AG09319 (cell line): ENCODE results near the gene MSRB3.

Experiments used
- DNase-seq: peaks from one replicate; pipeline ENCODE4 v3.0.0-alpha.2; 2010; ENCODE audit warnings: low read depth; ENCODE audit errors: extremely low read depth
- CTCF ChIP-seq: IDR thresholded peaks from 2 replicates; pipeline ENCODE4 v1.5.1; 2011; ENCODE audit warnings: low read depth, mild to moderate bottlenecking, inconsistent platforms, low read length, moderate library complexity

Gene MSRB3

GRCh38 chr12:65391711-65392110 lies 113.2 kb downstream of the MSRB3 start:
- TF ChIP-seq CTCF, result no peak
- DNase-seq, result no peak

- TF ChIP-seq CTCF, result no peak
- no peak for DNase-seq
These were observed 114.0 kb downstream of the MSRB3 start for GRCh38 chr12:65392491-65392890.

GRCh38 chr12:65403188-65403587 lies 124.7 kb downstream of the MSRB3 start:
- DNase-seq, result no peak
- TF ChIP-seq CTCF, result no peak

GRCh38 chr12:65407388-65408149 lies 129.1 kb downstream of the MSRB3 start:
- DNase-seq, result no peak
- no peak for TF ChIP-seq CTCF

GRCh38 chr12:65408441-65408840 lies 130.0 kb downstream of the MSRB3 start:
- no peak for TF ChIP-seq CTCF
- no peak for DNase-seq

- no peak for TF ChIP-seq CTCF
- DNase-seq, result no peak
These were observed 131.2 kb downstream of the MSRB3 start for GRCh38 chr12:65409726-65410125.

GRCh38 chr12:65411171-65411570 lies 132.7 kb downstream of the MSRB3 start:
- DNase-seq, result no peak
- TF ChIP-seq CTCF, result no peak
